ENCODE results near the gene RNF222.

GRCh38 chr17:8401107-8401506, 3.5 kb upstream of the RNF222 start:
- TF ChIP-seq CTCF (conservative IDR thresholded peaks at IDR 0.05 in 1 of 2, IDR thresholded peaks at IDR 0.05 in 1 of 2; ENCODE audit: low read depth in 1 of 2, low read length in 2 of 2): no peak
- no peak for TF ChIP-seq EZH2 (IDR thresholded peaks at IDR 0.05; ENCODE audit: low read length, missing control alignments)

All from fibroblast of lung (primary cell).